Measurements from ENCODE around the gene LRRC47. TPM values are rescaled to one million over a fixed set of nuclear protein-coding genes. Genes with fewer than 3 reads are reported as not detected.

Gene LRRC47
- polyA plus RNA-seq, 1 of the 3 experiments (the other 2 are of a cell fraction), result 34.6 TPM

DNA sequence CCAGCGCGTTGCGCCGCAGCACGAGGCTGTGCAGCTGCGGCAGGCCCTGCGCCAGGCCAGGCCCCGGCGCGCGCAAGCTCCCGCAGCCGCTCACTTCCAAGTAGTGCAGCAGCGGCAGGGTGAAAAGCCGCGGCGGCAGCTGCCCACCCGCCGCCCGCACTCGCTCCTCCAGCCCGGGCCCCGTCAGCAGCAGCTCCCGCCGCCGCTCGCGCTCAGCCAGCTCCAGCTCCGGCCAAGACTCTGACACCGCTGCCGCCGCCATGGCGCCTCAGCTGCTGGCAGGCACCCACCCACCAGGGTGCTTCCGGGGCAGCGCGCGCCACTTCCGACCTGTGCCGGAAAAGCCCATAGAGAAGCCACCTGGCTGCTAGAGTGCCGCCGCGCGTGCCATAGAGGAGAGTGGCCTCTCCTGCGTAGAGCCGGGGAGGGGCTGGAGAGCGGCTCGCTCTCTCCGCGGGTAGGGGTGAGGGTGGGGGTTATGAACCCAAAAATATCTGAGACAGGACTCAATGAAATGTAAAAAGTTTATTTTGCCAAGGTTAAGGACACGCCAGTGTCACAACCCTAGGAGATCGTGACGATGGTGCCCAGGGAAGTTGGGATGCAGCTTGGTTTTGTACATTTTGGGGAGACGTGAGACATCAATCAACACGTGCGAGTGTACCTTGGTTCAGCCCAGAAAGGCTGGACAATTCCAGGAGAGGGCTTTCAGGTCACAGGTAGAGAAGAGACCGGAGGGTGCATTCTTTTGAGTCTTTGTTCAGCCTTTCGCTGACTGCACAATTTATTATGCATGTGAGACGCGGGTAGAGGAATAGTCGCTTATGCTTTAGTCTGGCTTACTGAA is at the start of gene LRRC47 (continued):
- TF ChIP-seq, protein P1, sequence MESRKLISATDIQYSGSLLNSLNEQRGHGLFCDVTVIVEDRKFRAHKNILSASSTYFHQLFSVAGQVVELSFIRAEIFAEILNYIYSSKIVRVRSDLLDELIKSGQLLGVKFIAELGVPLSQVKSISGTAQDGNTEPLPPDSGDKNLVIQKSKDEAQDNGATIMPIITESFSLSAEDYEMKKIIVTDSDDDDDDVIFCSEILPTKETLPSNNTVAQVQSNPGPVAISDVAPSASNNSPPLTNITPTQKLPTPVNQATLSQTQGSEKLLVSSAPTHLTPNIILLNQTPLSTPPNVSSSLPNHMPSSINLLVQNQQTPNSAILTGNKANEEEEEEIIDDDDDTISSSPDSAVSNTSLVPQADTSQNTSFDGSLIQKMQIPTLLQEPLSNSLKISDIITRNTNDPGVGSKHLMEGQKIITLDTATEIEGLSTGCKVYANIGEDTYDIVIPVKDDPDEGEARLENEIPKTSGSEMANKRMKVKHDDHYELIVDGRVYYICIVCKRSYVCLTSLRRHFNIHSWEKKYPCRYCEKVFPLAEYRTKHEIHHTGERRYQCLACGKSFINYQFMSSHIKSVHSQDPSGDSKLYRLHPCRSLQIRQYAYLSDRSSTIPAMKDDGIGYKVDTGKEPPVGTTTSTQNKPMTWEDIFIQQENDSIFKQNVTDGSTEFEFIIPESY (IDR thresholded peaks at IDR 0.05; ENCODE audit: borderline replicate concordance, low read depth), result peak; percentile 44; the same call in 1 of the 2 replicates
- TF ChIP-seq SIN3A (IDR thresholded peaks at IDR 0.05; ENCODE audit: borderline replicate concordance, low read depth, low read length), result peak; percentile 96
- TF ChIP-seq GATA2 (CRISPR knock-in tag; IDR thresholded peaks at IDR 0.05), result no peak

DNA sequence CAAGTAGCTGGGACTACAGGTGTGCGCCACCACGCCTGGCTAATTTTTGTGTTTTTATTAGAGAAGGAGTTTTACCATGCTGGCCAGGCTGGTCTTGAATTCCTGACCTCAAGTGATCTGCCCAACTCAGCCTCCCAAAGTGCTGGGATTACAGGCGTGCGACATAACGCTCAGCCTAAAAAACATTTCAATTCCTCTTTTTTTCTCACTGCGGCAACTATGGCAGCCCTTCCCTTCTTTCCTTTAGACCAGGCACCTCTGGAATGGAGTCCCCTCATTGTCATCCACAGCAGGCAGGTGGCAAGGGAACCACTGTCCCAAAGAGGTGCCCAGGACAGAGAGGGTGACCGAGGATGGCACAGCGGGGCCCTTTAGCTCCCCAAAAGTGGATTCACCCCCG is 46.6 kb upstream of the LRRC47 start:
- no peaks in the 10 kb centered on the region for H3K4me1 ChIP-seq (ENCODE audit: control insufficient read depth in 1 of 2, insufficient read depth in 2 of 2, low read depth in 1 of 2, low read length in 1 of 2)
- H3K27me3 ChIP-seq (ENCODE audit: insufficient read depth), result no peaks in the 10 kb centered on the region
- H3K79me2 ChIP-seq (ENCODE audit: insufficient read depth), result no peaks in the 10 kb centered on the region
- no peaks in the 10 kb centered on the region for H3K9me2 ChIP-seq
- no peaks in the 10 kb centered on the region for H3K9me3 ChIP-seq
- ChIA-PET POLR2A (no interaction called here), CTCF (no interaction called here)
- H4K20me1 ChIP-seq (ENCODE audit: insufficient read depth), result no peaks in the 10 kb centered on the region
- no peak overlapping the region for H3K27ac ChIP-seq (ENCODE audit: low read depth in 2 of 2, low read length in 1 of 2)
- WGBS (ENCODE audit: low lambda C conversion rate), result 98% methylated on average over 9 of the region's 9 CpGs
- H3F3A ChIP-seq (replicated peaks; ENCODE audit: insufficient read depth), result no peaks in the 10 kb centered on the region
- TF ChIP-seq, protein P2, sequence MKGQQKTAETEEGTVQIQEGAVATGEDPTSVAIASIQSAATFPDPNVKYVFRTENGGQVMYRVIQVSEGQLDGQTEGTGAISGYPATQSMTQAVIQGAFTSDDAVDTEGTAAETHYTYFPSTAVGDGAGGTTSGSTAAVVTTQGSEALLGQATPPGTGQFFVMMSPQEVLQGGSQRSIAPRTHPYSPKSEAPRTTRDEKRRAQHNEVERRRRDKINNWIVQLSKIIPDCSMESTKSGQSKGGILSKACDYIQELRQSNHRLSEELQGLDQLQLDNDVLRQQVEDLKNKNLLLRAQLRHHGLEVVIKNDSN (IDR thresholded peaks at IDR 0.05; ENCODE audit: borderline replicate concordance, low read depth), result no peak
- TF ChIP-seq GATA2 (CRISPR knock-in tag; IDR thresholded peaks at IDR 0.05) (no peak), RAD21 (IDR thresholded peaks at IDR 0.05; ENCODE audit: low read length) (no peak), JUND (IDR thresholded peaks at IDR 0.05) (no peak), FOXJ3 (CRISPR knock-in tag; IDR thresholded peaks at IDR 0.05) (no peak), RCOR1 (IDR thresholded peaks at IDR 0.05; ENCODE audit: low read length) (no peak), YY1 (IDR thresholded peaks at IDR 0.05; ENCODE audit: low read depth) (no peak), MXI1 (IDR thresholded peaks at IDR 0.05; ENCODE audit: low read depth, low read length) (no peak), ELF1 (IDR thresholded peaks at IDR 0.05) (no peak), TAF1 (IDR thresholded peaks at IDR 0.05; ENCODE audit: borderline replicate concordance, low read depth, low read length) (no peak), NRF1 (IDR thresholded peaks at IDR 0.05; ENCODE audit: low read depth, low read length) (no peak), TEAD4 (IDR thresholded peaks at IDR 0.05; ENCODE audit: borderline replicate concordance, insufficient read depth) (no peak), TCF12 (IDR thresholded peaks at IDR 0.05) (no peak)
- TF ChIP-seq, protein P3, sequence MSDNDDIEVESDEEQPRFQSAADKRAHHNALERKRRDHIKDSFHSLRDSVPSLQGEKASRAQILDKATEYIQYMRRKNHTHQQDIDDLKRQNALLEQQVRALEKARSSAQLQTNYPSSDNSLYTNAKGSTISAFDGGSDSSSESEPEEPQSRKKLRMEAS (IDR thresholded peaks at IDR 0.05; ENCODE audit: low read depth), result no peak
- TF ChIP-seq, protein P4, sequence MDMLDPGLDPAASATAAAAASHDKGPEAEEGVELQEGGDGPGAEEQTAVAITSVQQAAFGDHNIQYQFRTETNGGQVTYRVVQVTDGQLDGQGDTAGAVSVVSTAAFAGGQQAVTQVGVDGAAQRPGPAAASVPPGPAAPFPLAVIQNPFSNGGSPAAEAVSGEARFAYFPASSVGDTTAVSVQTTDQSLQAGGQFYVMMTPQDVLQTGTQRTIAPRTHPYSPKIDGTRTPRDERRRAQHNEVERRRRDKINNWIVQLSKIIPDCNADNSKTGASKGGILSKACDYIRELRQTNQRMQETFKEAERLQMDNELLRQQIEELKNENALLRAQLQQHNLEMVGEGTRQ (IDR thresholded peaks at IDR 0.05; ENCODE audit: borderline replicate concordance, low read depth, low read length), result no peak
- H3K9ac ChIP-seq, result no peak overlapping the region
- H2AFZ ChIP-seq (ENCODE audit: low read depth), result no peak overlapping the region
- DNase-seq, result no peak
- no peak overlapping the region for H3K4me2 ChIP-seq
- no peak overlapping the region for H3K4me3 ChIP-seq (ENCODE audit: low read depth in 2 of 2, low read length in 1 of 2)
- H3K36me3 ChIP-seq (replicated peaks in 1 of 2; ENCODE audit: control insufficient read depth in 1 of 2, insufficient read depth in 2 of 2, low read length in 1 of 2), result peaks cover 15 to 31% of the 10 kb centered on the region in 2 experiments

Measured in SK-N-SH (cell line).